Neural progenitor cell (in vitro differentiated cells): ENCODE data around the gene GFPT1. TPM values are rescaled to one million over a fixed set of nuclear protein-coding genes. Genes with fewer than 3 reads are reported as not detected.

Experiments
- DNase-seq: peaks from one replicate; pipeline ENCODE4 v3.0.0-alpha.2; 2016; ENCODE audit warnings: low spot score
- H2AFZ ChIP-seq: fragments of 200-600 bp; sonication (generic); replicated peaks from 2 replicates; pipeline ENCODE4 v1.6.1; 2016; ENCODE audit warnings: antibody characterized with exemption
- H3F3A ChIP-seq: fragments of 200-600 bp; sonication (generic); 2 replicates; pipeline ENCODE4 v1.6.1; 2016; ENCODE audit warnings: antibody characterized with exemption, low read depth
- H3K27ac ChIP-seq: fragments of 200-600 bp; sonication (generic); 2 replicates; pipeline ENCODE4 v1.5.1; 2016; ENCODE audit warnings: mild to moderate bottlenecking
- H3K27me3 ChIP-seq: fragments of 200-600 bp; sonication (generic); 2 replicates; pipeline ENCODE4 v1.6.1; 2016; ENCODE audit warnings: mild to moderate bottlenecking, moderate library complexity
- H3K36me3 ChIP-seq: fragments of 200-600 bp; sonication (generic); 2 replicates; pipeline ENCODE4 v1.5.1; 2016
- H3K4me1 ChIP-seq: fragments of 200-600 bp; sonication (generic); 2 replicates; pipeline ENCODE4 v1.6.1; 2016; ENCODE audit warnings: mixed run types
- H3K4me2 ChIP-seq: fragments of 200-600 bp; sonication (generic); 2 replicates; pipeline ENCODE4 v1.6.1; 2016
- H3K4me3 ChIP-seq: fragments of 200-600 bp; sonication (generic); 2 replicates; pipeline ENCODE4 v1.5.1; 2016
- H3K79me2 ChIP-seq: fragments of 200-600 bp; sonication (generic); 2 replicates; pipeline ENCODE4 v1.6.1; 2016; ENCODE audit warnings: low read depth
- H3K9ac ChIP-seq: fragments of 200-600 bp; sonication (generic); 2 replicates; pipeline ENCODE4 v1.6.1; 2016
- H3K9me3 ChIP-seq: fragments of 200-600 bp; sonication (generic); 2 replicates; pipeline ENCODE4 v1.5.1; 2016; ENCODE audit warnings: low read depth
- H4K20me1 ChIP-seq: fragments of 200-600 bp; sonication (generic); 2 replicates; pipeline ENCODE4 v1.6.1; 2016; ENCODE audit warnings: low read depth
- H3K27ac Mint-ChIP-seq: 3 replicates; pipeline ENCODE4 v1.8.0; 2021; ENCODE audit warnings: mixed read lengths
- H3K27me3 Mint-ChIP-seq: 2 replicates; pipeline ENCODE4 v1.8.0; 2022; ENCODE audit warnings: low read depth, mild to moderate bottlenecking, inconsistent platforms, moderate library complexity, mixed read lengths; ENCODE audit not compliant: insufficient read depth
- H3K36me3 Mint-ChIP-seq: 3 replicates; pipeline ENCODE4 v1.8.0; 2021; ENCODE audit warnings: mixed read lengths
- H3K4me1 Mint-ChIP-seq: 3 replicates; pipeline ENCODE4 v1.8.0; 2021; ENCODE audit warnings: mixed read lengths
- H3K4me3 Mint-ChIP-seq: 3 replicates; pipeline ENCODE4 v1.8.0; 2021; ENCODE audit warnings: mild to moderate bottlenecking, moderate library complexity, mixed read lengths
- H3K9me3 Mint-ChIP-seq: 3 replicates; pipeline ENCODE4 v1.8.0; 2020; ENCODE audit warnings: mixed read lengths
- CTCF ChIP-seq: fragments of 200-600 bp; sonication (generic); IDR thresholded peaks from 2 replicates; pipeline ENCODE4 v1.5.1; 2017; ENCODE audit warnings: antibody characterized with exemption, mild to moderate bottlenecking
- EZH2 ChIP-seq: fragments of 200-600 bp; sonication (generic); IDR thresholded peaks from 2 replicates; pipeline ENCODE4 v1.6.1; 2017; ENCODE audit warnings: antibody characterized with exemption, mild to moderate bottlenecking, moderate library complexity
- EZH2phosphoT487 ChIP-seq: fragments of 200-600 bp; sonication (generic); IDR thresholded peaks from 2 replicates; pipeline ENCODE4 v1.6.1; 2017; ENCODE audit warnings: antibody characterized with exemption
- total RNA-seq: library from RNA; depleted of rRNA; stranded (reverse); fragments of >200 nt; gene quantifications from 2 replicates; pipeline ENCODE4 v1.2.3, GENCODE V29; 2015; ENCODE audit warnings: low replicate concordance

Gene GFPT1
- total RNA-seq, 1 donor from 2014 or later, result 54.3 TPM

- TF ChIP-seq EZH2, result no peak
- TF ChIP-seq CTCF, result no peak
- TF ChIP-seq EZH2phosphoT487, result no peak
- Histone ChIP-seq H3K79me2 (peaks cover 69% of the 10 kb centered on the region), H4K20me1 (peaks cover 3% of the 10 kb centered on the region), H3K36me3 (no peaks in the 10 kb centered on the region), H3K4me2 (no peak overlapping the region), H3K9me3 (no peaks in the 10 kb centered on the region), H2AFZ (no peak overlapping the region), H3K27ac (peak overlapping the region; percentile 51), H3K4me3 (no peak overlapping the region), H3F3A (peaks cover 8% of the 10 kb centered on the region), H3K9ac (no peak overlapping the region), H3K27me3 (no peaks in the 10 kb centered on the region), H3K4me1 (no peaks in the 10 kb centered on the region)
- peaks cover 14% of the 10 kb centered on the region for H3K36me3 Mint-ChIP-seq
- no peak for DNase-seq
- no peak overlapping the region for H3K27ac Mint-ChIP-seq
- no peaks in the 10 kb centered on the region for H3K4me1 Mint-ChIP-seq
- H3K9me3 Mint-ChIP-seq, result no peaks in the 10 kb centered on the region
- no peak overlapping the region for H3K4me3 Mint-ChIP-seq
- peaks cover 2% of the 10 kb centered on the region for H3K27me3 Mint-ChIP-seq
Measured at GRCh38 chr2:69376403-69376802, 10.6 kb downstream of the GFPT1 start.

GRCh38 chr2:69375494-69376353, 11.3 kb downstream of the GFPT1 start:
- H3F3A ChIP-seq, result peaks cover 8% of the 10 kb centered on the region
- DNase-seq, result peak; percentile 37
- TF ChIP-seq CTCF, result peak; percentile 74
- no peak for TF ChIP-seq EZH2phosphoT487
- H3K36me3 ChIP-seq, result no peaks in the 10 kb centered on the region
- no peak overlapping the region for H3K9ac ChIP-seq
- no peak overlapping the region for H3K27ac Mint-ChIP-seq
- no peak overlapping the region for H3K27ac ChIP-seq
- peaks cover 2% of the 10 kb centered on the region for H3K27me3 Mint-ChIP-seq
- H3K36me3 Mint-ChIP-seq, result peaks cover 15% of the 10 kb centered on the region
- no peak overlapping the region for H2AFZ ChIP-seq
- peaks cover 3% of the 10 kb centered on the region for H4K20me1 ChIP-seq
- no peak overlapping the region for H3K4me3 Mint-ChIP-seq
- no peaks in the 10 kb centered on the region for H3K9me3 Mint-ChIP-seq
- H3K4me1 ChIP-seq, result no peaks in the 10 kb centered on the region
- H3K4me2 ChIP-seq, result no peak overlapping the region
- H3K9me3 ChIP-seq, result no peaks in the 10 kb centered on the region
- H3K4me1 Mint-ChIP-seq, result no peaks in the 10 kb centered on the region
- no peaks in the 10 kb centered on the region for H3K27me3 ChIP-seq
- no peak overlapping the region for H3K4me3 ChIP-seq
- H3K79me2 ChIP-seq, result peaks cover 62% of the 10 kb centered on the region

- Histone ChIP-seq H3K27me3 (no peaks in the 10 kb centered on the region), H3K36me3 (peaks cover 17% of the 10 kb centered on the region), H3F3A (peaks cover 8% of the 10 kb centered on the region), H3K9me3 (no peaks in the 10 kb centered on the region), H3K4me3 (no peak overlapping the region), H4K20me1 (peaks cover 3% of the 10 kb centered on the region), H3K27ac (no peak overlapping the region), H3K9ac (no peak overlapping the region), H3K79me2 (peaks cover 32% of the 10 kb centered on the region), H2AFZ (no peak overlapping the region), H3K4me1 (no peaks in the 10 kb centered on the region), H3K4me2 (no peak overlapping the region)
- peaks cover 2% of the 10 kb centered on the region for H3K27me3 Mint-ChIP-seq
- TF ChIP-seq CTCF (no peak), EZH2 (no peak), EZH2phosphoT487 (no peak)
- no peak for DNase-seq
- H3K4me1 Mint-ChIP-seq, result no peaks in the 10 kb centered on the region
- no peak overlapping the region for H3K4me3 Mint-ChIP-seq
- H3K9me3 Mint-ChIP-seq, result no peaks in the 10 kb centered on the region
- H3K27ac Mint-ChIP-seq, result no peak overlapping the region
- peaks cover 26% of the 10 kb centered on the region for H3K36me3 Mint-ChIP-seq
Measured at GRCh38 chr2:69372767-69373166, 14.3 kb downstream of the GFPT1 start.
